NCI-H2227 (cell line): ENCODE measurements around the gene HSD17B8.

Experiments used
- DNase-seq: peaks from one replicate; lab custom pipeline; 2025; ENCODE audit not compliant: unreplicated experiment; lab: John Stamatoyannopoulos, UW

The HSD17B8 gene

DNA sequence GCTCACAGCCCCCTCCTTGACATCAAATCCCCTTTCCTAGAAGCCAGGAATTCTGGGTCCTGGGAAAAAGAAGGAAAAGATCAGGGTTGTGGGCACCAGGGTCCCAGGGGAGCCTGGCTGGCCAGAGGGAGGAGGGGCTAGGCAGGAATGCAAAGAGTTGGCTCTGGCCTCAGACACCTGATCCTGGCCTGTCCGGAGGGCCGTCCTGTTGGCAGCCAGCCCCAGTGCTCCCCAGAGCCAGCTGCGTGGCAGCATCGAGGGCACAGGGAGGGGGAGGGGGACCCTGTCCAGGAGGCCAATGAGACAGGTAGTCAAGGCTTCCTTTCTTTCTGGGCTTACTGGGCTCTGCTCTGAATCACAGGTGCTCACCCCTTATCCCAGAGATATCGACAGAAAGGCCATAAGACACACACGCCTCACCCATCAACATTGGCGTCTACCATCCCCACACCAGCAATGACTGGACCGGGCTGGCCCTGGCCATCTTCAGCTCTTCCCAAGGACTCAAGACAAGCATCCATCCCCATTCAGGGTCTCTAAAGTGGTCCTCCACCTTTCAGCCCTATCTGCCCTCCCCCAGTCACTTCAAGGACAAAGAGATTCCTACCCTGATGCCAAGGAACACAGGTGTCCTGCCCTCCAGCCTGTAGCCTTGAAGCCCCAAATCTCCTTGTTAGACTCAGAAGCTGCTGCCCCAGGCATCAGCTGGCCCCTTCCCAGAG lies 12.9 kb upstream of the HSD17B8 start:
- DNase-seq, result no peak

DNA sequence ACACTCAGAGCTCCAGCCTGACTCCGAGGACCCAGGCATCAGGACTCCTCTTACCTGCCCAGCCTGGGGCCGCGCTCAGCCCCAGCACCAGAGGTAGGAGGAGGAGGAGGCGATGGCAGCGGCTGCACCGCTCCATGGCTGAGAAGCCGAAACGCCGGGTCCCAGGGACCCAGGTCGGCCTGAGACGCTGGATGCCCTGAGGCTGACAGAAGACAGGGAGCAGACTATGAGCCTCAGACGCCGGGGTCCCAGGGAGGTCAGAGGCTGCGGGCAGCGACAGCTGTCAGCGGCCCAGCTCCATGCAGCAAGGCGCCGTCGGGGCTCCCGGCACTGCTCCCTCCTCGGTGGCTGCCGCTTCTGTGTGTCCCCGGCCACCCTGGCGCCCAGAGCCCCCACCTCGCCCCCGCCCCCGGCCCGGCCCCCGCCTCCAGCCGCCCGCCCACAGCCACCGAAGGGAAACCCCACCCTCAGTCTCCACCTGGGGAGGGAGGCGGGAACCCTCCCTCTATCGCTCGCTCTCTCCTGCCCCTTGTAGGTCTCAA lies 12.3 kb upstream of the HSD17B8 start, which contains the start of gene COL11A2:
COL11A2 (minus strand) TSS at position 363 of the 542 bp plus-strand sequence; CDS start at position 136, 227 bp downstream.
- DNase-seq, result peak; percentile 41

GRCh38 chr6:33192671-33193602 lies 11.5 kb upstream of the HSD17B8 start:
- peak; percentile 61 for DNase-seq

- DNase-seq, result no peak
Measured at GRCh38 chr6:33193619-33194018, 10.8 kb upstream of the HSD17B8 start.

GRCh38 chr6:33194431-33194979 lies 9.9 kb upstream of the HSD17B8 start:
- DNase-seq, result no peak

GRCh38 chr6:33195304-33196165 lies 8.9 kb upstream of the HSD17B8 start:
- no peak for DNase-seq

DNA sequence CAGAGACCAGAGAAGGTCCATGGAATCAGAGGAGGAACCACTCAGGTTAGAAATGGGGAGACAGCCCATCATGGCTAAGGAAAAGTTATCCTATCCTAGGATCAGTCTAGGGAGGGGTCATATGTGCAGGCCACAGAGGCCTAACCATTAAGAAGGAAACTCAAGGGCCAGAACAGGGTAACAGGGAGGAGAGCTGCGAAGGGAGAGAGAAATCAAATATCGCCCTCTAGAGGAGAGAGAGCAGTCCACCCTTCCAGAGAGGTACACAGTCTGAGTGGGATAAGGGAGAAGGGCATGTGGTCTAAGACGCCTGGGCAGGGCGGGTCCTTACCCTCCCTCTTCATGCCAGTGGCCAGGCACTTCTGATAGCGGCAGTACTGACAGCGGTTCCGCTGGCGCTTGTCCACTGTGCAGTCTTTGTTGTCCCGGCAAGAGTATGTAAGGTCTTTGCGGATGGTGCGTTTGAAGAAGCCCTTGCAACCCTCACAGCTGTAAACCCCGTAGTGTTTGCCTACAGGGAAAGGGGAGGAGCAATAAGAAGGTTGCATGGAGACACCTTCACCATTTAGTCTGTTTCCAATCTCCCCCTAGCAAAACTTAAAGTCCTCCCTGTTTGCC lies 6.9 kb upstream of the HSD17B8 start:
- DNase-seq, result peak; percentile 83

DNA sequence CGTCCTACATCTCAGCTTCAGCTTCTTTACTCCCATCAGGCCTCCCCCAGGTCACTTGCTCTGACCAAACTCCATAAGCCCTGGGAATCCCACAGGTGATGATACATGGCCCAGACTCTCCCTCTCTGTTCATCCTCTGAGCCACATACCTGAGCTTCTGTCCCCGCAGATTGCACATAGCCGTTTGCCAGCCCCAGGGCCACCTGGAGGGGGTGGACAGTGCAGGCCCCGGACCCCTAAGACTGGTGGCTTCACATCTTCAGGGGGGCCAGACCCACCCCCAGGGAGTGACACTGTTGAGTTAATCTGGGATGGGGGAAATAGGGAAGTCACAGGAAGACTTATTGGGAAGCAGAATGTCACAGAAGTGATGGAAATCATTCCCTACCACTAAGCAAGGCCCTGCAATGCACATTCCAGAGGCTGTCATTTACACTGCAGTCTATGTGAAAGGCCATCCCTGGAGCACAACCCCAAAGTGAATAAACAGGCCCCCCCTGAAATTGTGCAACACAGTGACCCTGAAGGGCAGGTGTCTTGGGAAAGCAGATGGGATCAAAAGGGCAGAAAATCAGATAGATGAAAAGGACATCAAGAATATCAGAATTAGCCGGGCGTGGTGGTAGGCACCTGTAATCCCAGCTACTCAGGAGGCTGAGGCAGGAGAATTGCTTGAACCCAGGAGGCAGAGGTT lies 6.1 kb upstream of the HSD17B8 start:
- no peak for DNase-seq

DNA sequence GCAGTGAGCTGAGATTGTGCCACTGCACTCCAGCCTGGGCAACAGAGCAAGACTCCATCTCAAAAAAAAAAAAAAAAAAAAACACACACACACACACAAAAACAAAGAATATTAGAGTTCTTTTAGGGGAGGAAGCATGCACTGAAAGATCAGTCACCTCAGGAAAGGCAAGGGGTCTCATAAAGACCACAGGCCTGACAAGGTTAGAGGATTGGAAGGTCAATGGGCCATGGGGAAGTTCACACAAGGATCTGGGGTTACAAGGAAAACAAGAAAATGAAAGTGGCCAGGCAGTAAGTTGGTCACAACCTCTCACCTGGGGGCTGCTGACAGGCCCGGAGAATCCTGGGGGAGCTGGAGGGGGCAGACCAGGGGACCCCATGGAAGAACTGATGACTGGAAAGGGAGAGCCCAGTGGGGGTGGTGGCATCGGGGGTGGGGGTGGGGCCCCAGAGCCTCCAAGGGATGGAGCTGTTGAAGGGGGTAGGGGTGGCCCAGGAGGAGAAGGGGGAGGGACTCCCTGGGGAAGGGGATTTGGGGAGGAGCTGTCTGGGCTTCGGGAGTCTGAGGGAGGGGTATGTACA lies 5.5 kb upstream of the HSD17B8 start:
- no peak for DNase-seq

GRCh38 chr6:33199687-33200218 lies 4.7 kb upstream of the HSD17B8 start:
- peak; percentile 86 for DNase-seq

DNA sequence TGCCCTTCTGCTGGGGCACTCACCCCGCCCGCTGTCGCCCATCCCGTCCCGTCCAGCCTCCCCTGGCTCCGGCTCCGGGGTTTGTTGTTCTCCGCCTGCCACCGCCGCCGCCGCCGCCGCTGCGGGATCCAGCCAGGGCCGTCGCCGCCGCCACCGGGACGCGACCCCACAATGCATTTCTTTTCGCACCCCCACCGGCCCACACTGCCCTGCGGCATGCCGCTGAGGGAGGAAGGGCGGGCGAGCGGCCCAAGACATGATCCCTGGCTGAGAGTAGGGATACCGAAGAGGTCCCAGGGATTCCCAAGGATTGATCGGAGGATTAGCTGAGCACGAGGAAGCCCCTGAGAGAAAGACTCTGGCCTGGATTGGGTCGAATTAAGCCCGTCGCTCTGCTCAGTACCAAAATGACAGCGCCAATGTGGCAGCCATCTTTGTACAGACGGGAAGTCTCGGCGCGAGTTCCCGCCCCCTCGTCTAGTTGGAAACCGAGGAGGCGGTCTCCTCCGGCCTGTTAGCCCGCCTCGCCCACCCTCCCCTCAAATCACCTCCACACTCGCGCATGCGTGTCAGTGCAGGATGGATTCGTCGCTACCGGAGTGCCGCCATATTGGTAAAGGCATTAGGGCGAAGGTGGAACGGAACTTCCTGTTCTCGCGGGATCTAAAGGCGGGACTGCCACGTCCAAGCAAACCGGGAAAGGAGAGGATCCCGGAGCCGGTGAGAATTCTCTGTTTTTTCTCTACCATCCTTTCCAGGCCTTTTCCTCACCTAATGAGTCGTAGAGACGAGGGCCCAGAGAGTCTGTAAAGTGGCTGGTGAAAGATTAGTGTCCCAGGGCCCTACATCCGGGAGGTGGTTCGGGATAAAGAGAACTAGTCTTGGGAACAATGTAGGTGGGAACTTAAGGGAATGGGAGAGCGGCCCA lies 4.0 kb upstream of the HSD17B8 start, which contains the start of the genes RXRB and SLC39A7:
RXRB (minus strand) TSS at position 447 of the 928 bp plus-strand sequence; CDS start at position 258, 189 bp downstream.
SLC39A7 (plus strand) TSS at position 649 of the 928 bp plus-strand sequence. CDS start 379 bp downstream, outside the sequence.
- DNase-seq, result peak; percentile 100

GRCh38 chr6:33201147-33201545 lies 3.3 kb upstream of the HSD17B8 start:
- no peak for DNase-seq

DNA sequence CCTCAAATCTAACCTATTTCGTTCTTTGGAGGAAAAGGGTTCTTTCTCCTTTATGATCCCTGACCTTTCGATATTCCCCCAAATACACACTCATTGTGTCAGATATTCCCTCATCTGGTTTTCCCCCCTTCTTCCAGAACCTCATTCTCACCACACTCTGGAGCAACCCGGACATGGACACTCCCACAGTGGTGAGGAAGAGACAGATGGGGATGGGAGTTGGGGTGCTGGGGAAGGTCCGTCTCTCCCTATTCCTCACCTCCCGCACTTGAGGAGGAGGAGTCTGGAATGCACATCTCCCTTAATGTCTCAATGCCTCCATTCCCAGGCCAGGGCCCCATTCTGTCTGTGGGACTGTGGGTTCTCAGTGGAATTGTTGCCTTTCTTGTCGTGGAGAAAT lies 2.5 kb upstream of the HSD17B8 start:
- DNase-seq, result no peak

- no peak for DNase-seq
Measured at GRCh38 chr6:33202799-33203198, 1.7 kb upstream of the HSD17B8 start.

GRCh38 chr6:33203443-33204164 lies 851 bp upstream of the HSD17B8 start:
- no peak for DNase-seq

GRCh38 chr6:33204165-33204414 lies 365 bp upstream of the HSD17B8 start:
- DNase-seq, result no peak
